ENCODE results near the gene SIGLEC9.

The SIGLEC9 gene

DNA sequence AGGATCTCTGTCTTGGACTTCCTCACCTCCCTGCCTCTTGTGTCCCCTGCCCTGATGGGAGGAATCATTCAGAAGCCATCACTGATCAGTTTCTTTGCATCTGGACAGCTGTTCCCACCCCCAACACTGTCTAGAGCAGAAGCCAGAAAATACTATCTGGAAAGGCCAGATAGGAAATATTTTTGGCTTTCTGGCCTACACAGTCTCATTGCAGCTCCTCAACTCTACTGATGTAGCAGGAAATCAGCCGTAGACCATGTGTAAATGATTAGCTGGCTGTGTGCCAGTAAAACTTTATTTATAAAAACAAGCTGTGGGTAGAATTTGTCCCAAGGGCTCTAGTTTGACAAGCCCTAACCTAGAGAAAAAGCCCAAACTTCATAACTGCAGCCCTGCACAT lies 23.0 kb downstream of the SIGLEC9 start:
- DNase-seq: no peak

DNA sequence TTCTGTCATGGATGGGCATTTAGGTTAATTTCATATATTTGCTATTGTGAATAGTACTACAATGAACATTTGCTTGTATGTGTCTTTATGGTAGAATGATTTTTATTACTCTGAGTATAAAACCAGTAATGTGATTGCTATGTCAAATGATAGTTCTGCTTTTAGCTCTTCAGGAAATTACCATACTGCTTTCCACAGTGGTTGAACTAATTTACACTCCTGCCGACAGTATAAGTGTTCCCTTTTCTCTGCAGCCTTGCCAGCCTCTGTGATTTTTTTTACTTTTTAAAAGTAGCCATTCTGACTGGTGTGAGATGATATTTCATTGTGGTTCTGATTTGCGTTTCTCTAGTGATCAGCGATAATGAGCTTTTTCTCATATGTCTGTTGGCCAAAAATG lies 23.9 kb downstream of the SIGLEC9 start:
- no peak for DNase-seq

DNA sequence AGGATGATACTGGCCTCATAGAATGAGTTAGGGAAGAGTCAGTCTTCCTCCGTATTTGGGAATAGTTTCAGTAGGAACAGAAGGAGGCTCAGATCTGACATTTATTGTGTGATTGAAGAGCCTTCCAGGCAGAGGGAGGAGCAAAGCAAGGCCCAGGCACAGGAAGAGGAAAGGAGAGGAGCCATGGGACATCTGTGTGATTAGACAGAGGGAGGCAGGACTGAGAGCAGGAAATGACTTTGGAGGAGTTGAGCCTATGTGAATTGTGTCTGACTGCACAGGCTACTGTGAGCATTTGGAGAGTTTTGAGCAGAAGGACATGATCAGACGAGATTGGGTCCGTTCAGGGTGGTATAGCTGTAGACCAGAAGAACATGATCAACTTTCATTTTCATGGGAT lies 25.9 kb downstream of the SIGLEC9 start:
- DNase-seq: no peak

DNA sequence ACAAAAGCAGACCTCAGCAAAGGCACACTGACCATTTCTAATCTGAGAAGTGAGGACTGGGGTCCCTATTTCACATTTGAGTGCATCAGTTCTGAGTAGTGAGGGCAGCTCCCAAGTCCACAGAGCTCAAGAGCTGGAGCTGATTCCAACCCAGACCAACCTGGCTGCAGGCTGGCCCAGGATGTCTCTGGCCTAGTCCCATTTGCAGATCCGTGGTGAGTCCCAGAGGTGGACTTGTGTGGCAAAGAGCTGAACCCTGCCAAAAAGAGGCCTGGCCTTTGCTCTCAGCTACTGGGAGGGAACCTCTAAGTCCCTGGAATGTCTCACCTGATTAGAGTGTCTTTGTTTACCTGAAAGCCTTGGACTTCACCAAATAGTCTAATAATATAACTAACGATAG lies 32.0 kb downstream of the SIGLEC9 start:
- no peak for DNase-seq

DNA sequence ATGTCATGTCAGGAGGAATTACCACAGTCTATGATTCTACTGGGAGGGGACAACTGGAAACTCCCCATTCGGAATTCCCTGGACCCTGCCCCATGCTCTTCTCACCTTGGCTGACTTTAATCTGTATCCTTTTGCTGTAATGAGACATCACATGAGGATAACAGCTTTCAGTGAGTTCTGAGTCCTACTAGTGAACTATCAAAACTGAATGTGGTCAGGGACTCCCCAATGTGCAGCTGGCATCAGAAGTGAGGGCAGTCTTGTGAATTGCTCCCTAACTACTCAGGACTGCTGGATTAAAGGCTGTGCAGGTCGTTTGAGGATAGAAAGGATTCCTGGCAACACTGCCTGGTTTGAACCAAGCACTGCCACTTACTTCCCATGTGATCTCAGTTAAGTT lies 32.6 kb downstream of the SIGLEC9 start:
- DNase-seq: no peak

DNA sequence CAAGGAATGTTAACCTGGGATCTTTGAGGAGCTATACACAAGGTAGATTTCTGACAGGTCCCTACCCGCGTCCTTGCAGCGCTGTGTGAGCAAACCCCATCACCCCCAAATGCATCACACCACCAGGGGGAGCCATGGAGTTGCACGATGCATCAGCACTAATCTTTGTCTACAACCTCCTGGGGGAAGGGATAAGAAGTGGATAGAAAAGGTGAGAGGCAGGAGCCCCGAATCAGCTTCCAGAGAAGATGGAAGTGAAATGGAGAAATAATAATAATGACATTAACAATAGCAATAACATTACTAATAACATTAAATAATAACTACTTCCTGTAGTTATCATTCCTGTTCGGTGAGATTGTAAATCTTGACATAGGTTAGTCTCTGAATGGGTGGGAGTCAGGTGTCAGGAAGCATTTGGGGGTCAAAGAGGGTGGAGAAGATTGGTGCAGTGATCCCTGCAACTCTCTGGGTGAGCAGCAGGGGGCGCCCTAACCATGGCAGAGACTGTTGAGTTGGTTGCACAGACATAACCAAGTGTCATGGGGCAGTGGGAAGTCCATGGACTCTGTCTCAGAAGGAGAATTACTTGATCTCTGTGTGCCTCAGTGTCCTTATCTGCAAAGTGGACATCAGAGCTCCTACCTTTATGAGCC lies 33.9 kb downstream of the SIGLEC9 start:
- peak; percentile 69 for DNase-seq

DNA sequence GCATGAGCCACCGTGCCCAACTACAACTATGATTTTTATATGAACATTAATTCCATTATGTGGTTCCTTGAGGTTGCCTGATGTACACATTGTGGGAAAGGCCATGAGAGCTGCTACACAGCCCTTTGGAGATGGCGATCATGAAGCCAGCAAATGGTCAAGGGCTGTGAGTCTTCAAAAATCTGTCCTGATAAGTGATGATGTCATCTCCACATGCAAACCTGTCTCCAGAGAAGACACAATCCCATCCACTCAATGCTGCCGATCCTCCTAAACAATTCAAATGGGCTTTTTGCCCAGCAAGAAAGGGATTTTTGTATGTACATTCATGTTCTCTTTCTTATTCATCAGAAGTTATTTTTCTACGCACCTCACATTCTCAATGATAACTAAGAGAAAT lies 35.0 kb downstream of the SIGLEC9 start:
- DNase-seq: no peak

DNA sequence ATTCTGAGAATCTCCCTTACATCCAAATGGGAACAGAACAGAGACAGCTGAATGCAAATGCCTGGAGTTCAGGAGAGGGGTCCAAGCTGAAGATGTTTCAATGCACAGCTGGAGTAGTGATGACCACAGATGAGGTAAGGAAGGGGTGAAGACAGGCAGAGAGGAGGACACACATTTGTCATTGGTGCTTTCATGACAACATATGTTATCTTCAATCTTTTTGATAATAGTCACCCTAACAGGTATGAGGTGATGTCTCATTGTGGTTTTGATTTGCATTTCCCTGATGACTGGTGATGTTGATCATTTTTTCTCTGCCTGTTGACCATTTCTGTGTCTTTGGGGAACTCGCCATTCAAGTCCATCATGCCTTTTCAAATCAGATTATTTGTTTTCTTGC lies 36.6 kb downstream of the SIGLEC9 start:
- DNase-seq: no peak

DNA sequence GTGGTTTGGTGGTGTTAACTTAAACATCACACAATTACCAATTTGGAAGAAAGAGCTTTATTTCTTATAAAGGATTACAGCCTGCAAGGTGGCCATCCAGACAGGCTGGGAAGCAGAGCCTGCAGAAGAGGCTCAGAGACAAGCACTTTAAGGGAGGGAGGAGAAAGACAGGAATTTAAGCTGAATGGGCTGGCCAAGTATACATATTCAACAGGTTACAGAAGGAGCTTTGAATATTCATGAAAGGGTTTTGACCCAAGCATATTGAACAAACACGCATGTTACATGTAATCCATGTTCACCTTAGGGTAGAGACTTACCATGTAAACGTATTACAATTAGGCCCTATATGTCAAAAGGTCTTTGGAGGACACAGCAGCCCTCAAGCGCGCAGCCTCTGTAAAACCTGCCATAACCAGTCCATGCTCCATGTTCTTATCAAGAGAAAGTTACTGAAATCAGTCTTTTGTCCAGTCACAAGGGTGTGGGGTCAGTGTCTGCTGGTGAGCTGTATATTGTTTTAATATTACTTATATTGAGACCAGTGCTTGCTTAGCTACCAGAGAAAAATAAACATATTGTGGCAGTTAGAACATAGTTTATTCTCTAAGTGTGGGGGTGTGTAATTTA lies 37.3 kb downstream of the SIGLEC9 start:
- DNase-seq: no peak

DNA sequence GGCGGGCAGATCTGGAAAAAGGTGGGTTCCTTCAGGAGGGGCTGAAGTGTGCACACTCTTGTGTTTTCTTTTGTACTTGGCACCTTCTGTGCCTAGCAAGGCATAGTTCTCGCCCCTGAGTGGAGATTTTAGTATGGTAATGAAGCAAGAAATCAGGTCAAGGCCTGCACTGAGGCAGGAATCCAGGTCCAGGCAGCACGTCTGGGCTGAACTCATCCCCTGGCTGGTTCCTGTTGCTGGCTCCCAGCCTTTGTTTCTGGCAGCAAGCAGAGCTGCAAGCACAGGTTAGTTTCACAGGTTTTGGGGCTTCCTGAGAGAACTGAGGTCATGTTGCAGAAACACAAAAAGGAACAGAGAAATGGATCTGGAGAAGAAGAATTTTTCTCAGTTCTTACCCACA lies 38.6 kb downstream of the SIGLEC9 start:
- no peak for DNase-seq

DNA sequence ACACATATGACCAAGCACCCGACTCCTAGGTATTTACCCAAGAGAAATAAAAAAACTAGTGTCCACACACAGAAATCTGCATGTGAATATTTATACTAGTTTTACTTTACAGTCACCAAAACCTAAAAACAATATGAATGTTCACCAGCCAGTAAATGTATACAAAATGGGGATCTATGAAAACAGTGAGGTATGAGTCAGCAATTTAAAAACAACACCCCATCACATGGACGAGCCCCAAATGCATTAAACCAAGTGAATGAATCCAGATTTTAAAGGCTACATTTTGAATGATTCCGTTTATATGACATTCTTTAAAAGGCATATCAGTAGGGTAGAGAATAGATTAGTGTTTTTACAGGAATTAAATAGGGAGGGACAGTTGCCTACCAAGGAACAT lies 39.5 kb downstream of the SIGLEC9 start:
- DNase-seq: no peak

DNA sequence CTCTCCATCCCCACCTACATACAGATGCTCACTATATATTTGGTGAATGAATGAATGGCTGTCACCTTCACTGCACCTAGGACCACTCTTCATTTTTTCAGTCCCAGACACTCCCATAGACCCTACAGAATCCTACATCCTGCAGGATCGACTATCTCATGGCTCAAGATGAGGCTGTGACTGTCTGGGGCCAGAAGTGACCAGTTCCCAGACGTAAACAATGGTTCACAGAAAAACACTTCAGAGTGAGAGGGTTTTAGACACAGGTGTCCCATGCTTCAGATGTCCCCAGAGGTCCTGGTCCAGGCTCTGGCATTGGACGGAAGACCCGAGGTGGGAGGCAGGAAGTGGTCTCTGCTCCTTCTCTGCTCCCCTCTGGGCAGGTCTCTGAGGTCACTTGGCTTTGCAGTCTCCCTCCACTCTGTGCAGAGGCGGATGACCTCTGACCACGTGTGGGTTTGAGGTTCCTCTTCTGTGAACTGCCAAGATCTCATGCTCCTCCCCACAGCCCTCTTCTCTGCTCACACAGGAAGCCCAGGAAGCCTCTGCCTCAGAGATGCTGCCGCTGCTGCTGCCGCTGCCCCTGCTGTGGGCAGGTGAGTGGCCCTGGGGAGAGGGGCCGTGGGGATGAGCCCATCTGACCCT lies 42.3 kb downstream of the SIGLEC9 start:
- DNase-seq: no peak

DNA sequence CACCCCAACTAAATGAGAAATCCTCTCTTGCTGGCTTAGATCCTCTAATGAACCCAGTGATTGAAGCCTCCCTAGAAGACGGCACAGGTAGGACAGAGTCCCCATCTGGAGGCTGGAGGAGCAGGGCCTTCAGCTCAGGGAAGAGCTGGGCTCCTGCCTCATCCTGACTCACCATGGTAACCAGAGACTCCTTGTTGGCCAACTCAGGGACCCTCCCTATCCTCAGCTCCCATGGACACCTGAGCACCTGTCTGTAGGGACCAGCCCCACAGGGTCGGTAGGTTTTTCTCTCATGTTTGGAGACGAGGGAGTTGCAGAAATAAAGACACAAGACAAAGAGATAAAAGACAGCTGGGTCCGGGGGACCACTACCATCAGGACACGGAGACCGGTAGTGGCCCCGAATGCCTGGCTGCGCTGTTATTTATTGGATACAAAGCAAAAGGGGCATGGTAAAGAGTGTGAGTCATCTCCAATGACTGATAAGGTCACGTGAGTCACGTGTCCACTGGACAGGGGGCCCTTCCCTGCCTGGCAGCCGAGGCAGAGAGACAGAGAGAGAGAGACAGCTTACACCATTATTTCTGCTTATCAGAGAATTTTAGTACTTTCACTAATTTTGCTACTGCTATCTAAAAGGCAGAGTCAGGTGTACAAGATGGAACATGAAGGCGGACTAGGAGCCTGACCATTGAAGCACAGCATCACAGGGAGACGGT lies 44.0 kb downstream of the SIGLEC9 start:
- DNase-seq: no peak

DNA sequence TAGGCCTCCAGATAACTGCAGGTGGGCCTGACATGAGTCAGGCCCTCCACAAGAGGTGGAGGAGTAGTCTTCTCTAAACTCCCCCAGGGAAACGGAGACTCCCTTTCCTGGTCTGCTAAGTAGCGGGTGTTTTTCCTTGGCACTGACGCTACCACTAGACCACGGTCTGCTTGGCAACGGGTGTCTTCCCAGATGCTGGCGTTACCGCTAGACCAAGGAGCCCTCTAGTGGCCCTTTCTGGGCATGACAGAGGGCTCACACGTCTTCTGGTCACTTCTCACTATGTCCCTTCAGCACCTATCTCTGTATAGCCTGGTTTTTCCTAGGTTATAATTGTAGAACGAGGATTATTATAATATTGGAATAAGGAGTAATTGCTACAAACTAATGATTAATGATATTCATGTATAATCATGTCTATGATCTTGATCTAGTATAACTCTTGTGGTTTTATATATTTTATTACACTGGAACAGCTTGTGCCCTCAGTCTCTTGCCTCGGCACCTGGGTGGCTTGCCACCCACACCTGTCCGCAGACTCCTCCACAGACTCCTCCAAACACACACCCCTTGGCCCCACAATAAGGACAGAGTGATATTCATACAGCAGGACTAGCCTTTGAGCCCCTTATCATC lies 44.7 kb downstream of the SIGLEC9 start:
- peak; percentile 62 for DNase-seq

DNA sequence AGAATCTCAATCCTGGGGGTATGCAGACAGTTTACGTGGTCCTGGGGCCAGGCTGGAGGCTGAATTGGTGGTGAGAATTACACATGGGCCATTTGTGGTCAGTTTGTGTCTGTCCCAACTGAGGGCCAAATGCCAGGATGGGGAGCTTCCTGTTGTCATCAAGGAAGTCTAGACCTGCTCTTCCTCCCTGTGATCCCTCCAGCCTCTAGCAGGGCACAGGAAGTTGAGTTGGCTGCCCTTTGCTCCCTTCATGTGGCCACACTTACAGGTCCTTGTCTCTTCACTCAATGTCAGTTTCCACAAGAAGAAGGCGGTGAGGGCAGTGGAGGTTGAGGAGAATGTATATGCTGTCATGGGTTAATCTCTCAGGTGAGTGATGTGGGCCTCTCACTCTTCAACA lies 47.5 kb downstream of the SIGLEC9 start:
- DNase-seq: no peak

DNA sequence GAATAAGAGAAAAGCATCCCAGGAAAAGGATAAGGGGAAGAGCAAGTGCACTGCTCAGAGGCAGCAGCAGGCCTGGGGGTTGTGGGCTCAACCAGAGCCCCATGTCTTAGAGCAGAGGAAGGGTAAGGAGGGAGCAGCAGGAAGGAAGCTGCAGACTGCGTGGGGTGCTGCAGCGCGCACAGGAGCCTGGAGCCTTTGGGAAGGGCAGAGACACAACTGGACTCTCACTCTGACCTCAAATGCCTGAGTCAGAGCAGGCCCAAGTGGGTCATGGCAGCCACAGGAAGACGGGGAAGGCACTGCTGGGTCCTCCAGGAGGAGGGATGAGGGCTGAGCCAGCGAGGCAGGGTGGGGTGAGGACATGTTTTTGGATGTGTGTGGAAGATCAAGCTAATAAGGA lies 49.0 kb downstream of the SIGLEC9 start:
- no peak for DNase-seq

DNA sequence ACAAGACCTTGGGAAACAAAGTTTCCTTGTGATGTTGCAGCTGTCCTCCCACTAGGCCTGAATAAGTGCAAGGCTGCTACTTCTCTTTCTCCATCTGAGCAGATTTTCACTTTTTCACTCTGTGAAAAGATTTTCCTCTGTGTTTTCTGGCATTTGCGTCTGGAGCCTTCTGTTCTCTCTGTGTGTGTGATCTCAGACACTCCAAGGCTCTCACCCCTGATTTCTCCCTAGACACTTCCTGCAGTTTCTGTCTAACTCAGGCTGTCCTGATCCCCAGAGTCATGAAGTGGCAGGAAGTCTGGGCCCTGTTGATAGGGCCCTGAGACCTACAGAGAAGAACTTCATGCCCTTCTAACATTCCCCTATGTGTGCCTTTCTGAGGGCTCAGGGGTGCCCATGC lies 54.5 kb downstream of the SIGLEC9 start:
- DNase-seq: no peak
